NCI-H526 treated with DMSO at 0.1 percent for 48 hours (cell line): Measurements from ENCODE around the gene RBM18.

Experiments used
- DNase-seq: peaks from one replicate; lab custom pipeline; 2025; lab: John Stamatoyannopoulos, UW

RBM18 gene, protein sequence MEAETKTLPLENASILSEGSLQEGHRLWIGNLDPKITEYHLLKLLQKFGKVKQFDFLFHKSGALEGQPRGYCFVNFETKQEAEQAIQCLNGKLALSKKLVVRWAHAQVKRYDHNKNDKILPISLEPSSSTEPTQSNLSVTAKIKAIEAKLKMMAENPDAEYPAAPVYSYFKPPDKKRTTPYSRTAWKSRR

GRCh38 chr9:122264360-122265148 lies at the start of gene RBM18, which contains the start of gene MRRF:
TSS of gene RBM18 (minus strand) at chr9:122264840. CDS start at chr9:122261492, 3,348 bp downstream.
TSS of gene MRRF (plus strand) at chr9:122264882. CDS start at chr9:122270892, 6,010 bp downstream.
- peak; percentile 51 for DNase-seq

- DNase-seq: no peak
Measured at GRCh38 chr9:122314165-122314564, 49.5 kb upstream of the RBM18 start.

- no peak for DNase-seq
Measured at GRCh38 chr9:122309861-122310260, 45.2 kb upstream of the RBM18 start.

- DNase-seq: no peak
Measured at GRCh38 chr9:122307925-122308324, 43.3 kb upstream of the RBM18 start.

GRCh38 chr9:122307061-122307460 lies 42.4 kb upstream of the RBM18 start:
- no peak for DNase-seq

- peak; percentile 10 for DNase-seq
Measured at GRCh38 chr9:122302237-122303093, 37.8 kb upstream of the RBM18 start.

GRCh38 chr9:122297512-122297911 lies 32.9 kb upstream of the RBM18 start:
- DNase-seq: no peak

- no peak for DNase-seq
Measured at GRCh38 chr9:122294531-122294930, 29.9 kb upstream of the RBM18 start.

DNA sequence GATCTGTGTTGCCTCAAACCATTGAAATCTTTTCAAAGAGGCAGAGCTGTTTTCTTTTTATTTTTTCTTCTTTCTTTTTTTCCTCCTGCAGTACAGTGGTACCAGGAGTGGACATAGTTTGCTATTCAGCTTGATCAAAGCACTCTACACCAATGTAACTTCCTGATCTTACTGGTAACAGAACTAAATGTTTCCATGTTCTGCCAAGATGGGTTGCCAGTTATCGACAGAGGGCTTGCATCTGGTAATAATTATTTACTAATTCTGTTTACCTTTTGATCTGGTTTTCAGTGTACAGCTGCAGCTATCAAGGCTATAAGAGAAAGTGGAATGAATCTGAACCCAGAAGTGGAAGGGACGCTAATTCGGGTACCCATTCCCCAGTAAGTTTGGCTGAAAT lies 26.8 kb upstream of the RBM18 start:
- no peak for DNase-seq

- no peak for DNase-seq
Measured at GRCh38 chr9:122287214-122287720, 22.6 kb upstream of the RBM18 start.

GRCh38 chr9:122286764-122287163 lies 22.1 kb upstream of the RBM18 start:
- no peak for DNase-seq

GRCh38 chr9:122281368-122281767 lies 16.7 kb upstream of the RBM18 start:
- DNase-seq: no peak

GRCh38 chr9:122277285-122277897 lies 12.8 kb upstream of the RBM18 start:
- no peak for DNase-seq

GRCh38 chr9:122276096-122276495 lies 11.5 kb upstream of the RBM18 start:
- no peak for DNase-seq

- no peak for DNase-seq
Measured at GRCh38 chr9:122274055-122274454, 9.4 kb upstream of the RBM18 start.

DNA sequence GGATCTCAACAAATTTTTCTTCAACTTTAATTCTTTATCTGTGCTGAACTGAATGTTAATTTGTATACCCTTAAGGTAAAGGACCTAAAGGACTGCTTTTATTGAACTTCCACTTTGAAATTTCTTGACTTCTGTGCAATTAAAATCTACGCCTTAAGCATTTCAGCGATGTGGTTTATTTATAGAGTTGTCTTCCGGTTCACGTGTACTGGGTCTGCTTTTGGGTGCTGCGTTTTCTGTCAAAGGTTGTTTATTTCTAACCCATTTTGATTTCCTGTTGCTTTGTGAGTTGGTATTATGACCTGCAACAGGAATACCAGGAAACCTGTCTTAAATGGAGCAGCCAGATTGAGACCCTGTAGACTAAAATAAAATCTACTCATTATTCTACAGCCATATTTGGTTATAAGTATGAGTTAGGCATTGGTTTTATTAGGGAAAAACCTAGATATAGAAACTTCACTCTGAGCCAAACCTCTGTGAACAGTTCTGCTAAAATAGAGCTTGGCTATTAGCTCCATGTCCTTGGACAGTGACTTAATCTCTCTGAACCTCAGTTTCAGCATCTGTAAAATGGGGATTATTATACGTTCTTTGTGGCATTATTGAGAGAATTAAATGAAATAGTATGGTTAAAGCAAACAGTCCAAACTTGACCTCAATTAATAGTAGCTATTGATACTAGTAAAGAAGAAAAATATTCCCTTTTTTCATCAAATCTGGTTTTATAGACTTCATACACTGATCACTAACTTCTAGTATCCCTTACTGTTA lies 3.6 kb upstream of the RBM18 start:
- DNase-seq: no peak

DNA sequence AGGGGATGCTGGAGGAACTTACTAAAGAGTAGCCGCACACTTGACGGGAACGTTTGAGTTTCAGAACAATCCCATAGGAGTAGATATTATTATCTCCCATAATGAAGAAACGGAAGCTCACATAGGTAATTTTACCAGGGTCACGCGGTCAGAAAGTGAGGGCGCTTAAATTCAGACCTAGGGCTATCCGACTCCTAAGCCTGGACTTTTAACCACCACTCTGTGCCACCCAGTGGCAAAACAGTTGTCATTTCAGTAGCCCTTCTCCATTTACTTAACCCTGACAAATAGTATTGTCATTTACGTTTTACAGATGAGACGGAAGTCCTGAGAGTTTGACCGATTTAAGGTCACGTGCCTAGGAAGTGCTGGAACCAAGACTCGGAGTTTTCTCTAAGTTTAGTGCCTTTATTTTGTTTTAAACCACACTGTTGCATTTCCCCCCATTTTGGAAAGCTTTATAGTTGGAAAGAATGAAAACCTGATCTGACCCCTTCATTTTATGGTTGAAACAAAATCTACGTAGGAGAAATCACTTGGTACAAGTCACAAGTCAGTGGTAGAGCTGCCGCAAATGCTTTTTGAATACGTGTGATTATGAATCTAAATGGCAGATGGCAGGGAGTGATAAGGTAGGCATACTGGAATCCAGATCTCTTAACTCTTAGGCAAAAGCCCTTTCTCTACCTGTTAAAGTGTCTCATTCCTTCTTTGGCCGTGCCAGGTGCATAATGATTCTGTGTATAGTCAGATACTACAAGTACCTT lies 692 bp upstream of the RBM18 start:
- peak; percentile 13 for DNase-seq

DNA sequence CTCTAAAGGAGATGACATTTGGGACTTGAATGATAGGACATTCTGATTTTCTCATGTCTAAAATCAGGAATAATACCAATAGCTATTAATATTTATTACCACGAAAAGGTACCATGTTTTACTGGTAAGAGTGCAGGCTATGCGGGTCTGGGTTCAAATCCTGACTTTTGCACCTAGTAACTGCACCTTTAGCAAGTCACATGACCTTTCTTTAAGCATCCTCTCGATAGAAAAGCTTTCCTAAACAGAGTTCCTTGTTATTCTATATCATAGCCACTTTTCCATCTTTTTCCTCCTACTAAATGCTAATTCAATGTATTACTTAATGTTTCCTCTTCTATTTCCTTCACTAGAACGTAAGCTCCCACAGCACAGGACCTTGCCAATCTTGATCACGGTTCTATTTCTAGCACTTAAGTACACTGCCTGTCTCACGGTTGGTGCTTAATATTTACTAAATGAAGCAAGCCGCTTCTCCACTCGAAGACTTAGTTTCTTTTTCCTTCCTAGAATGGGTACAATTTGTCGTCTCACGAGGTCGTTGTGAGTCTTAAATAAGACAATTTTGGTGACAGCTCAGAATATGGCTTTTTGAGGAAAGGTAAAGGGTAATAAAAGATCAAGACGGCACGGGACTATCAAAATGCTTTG lies 816 bp downstream of the RBM18 start:
- no peak for DNase-seq

DNA sequence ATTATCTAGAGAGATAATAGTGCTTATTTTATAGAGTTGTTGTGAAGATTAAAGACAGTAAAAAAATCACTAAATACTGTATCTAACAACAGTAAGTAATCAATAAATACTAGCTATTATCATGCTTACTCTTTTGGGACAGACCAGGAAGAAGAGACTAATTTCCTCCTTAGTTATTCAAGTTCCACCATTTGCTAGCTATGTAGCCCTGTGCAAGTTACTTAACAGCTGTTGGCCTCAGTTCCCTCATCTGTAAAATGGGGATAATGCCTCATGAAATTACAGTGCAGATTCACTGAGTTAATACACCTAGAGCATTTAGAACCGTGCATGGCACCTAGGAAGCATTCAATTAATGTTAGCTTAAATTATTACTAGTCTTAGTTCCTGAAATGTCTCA lies 2.6 kb downstream of the RBM18 start:
- no peak for DNase-seq

DNA sequence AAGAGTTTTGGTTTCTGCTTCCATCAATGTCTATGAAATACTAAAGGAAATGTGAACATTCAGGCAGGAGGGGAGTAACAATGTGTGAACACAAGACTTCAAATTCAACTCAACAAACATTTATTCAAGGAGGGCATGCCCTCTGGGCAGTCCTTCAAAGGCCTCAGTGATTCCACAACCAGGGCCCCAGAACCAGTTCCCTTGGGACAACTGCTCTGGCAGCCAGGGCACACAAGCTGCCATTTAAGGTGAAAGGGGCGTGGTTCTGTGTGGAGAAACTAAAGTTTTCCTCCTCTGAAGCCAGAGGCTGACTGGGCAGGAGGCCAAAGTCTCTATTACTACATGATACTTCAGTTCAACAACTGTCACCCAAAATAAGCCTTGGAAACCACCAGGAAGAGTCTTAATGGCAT lies 3.2 kb downstream of the RBM18 start:
- DNase-seq: no peak
